ENCODE results near the gene ANTXRL.

GRCh38 chr10:46254467-46254866 is 32.3 kb upstream of the ANTXRL start:
- TF ChIP-seq POLR2A (IDR thresholded peaks at IDR 0.05) (no peak), CTCF (IDR thresholded peaks at IDR 0.05) (no peak)

Measured in tibial nerve (tissue), 3 donors.